ENCODE data around the gene SNRPA.

DNA sequence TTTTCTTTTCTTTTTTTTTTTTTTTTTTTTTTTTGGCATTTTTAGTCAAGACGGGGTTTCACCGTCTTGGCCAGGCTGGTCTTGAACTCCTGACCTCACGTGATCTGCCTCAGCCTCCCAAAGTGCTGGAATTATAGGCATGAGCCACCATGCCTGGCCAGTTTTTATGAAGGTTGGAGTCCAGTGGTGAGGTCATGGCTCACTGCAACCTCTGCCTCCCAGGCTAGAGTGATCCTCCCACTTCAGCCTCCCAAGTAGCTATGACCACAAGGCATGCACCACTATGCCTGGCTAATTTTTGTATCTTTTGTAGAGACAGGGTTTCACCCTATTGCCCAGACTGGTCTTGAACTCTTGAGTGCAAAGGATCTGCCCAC is 4.2 kb downstream of the SNRPA start:
- TF ChIP-seq, protein P1, sequence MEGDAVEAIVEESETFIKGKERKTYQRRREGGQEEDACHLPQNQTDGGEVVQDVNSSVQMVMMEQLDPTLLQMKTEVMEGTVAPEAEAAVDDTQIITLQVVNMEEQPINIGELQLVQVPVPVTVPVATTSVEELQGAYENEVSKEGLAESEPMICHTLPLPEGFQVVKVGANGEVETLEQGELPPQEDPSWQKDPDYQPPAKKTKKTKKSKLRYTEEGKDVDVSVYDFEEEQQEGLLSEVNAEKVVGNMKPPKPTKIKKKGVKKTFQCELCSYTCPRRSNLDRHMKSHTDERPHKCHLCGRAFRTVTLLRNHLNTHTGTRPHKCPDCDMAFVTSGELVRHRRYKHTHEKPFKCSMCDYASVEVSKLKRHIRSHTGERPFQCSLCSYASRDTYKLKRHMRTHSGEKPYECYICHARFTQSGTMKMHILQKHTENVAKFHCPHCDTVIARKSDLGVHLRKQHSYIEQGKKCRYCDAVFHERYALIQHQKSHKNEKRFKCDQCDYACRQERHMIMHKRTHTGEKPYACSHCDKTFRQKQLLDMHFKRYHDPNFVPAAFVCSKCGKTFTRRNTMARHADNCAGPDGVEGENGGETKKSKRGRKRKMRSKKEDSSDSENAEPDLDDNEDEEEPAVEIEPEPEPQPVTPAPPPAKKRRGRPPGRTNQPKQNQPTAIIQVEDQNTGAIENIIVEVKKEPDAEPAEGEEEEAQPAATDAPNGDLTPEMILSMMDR (IDR thresholded peaks at IDR 0.05) = no peak
- no peak for TF ChIP-seq POLR2A (IDR thresholded peaks at IDR 0.05)

Data from body of pancreas (tissue), 4 donors.